Ascending aorta (tissue), 2 donors: Measurements from ENCODE around the gene FAM131B. TPM values are rescaled to one million over a fixed set of nuclear protein-coding genes. Genes with fewer than 3 reads are reported as not detected.

Source experiments
- DNase-seq, 2 donors: peaks; one replicate each; pipeline ENCODE4 v3.0.0-alpha.2; 2019; ENCODE audit warnings: low spot score in 2 of 2
- H3K27ac ChIP-seq, 2 donors: fragments of 200-600 bp; sonication (generic); one replicate each; pipeline ENCODE4 v1.5.1; 2016 to 2017; ENCODE audit warnings: mild to moderate bottlenecking in 1 of 2
- H3K27me3 ChIP-seq: fragments of 200-600 bp; sonication (generic); one replicate; pipeline ENCODE4 v1.5.1; 2017
- H3K36me3 ChIP-seq, 2 donors: fragments of 200-600 bp; sonication (generic); one replicate each; pipeline ENCODE4 v1.5.1; 2016
- H3K4me1 ChIP-seq, 2 donors: fragments of 200-600 bp; sonication (generic); one replicate each; pipeline ENCODE4 v1.5.1; 2016 to 2017; ENCODE audit warnings: mild to moderate bottlenecking in 1 of 2
- H3K4me3 ChIP-seq, 2 donors: fragments of 200-600 bp; sonication (generic); one replicate each; pipeline ENCODE4 v1.5.1; 2016 to 2017; ENCODE audit warnings: mild to moderate bottlenecking in 1 of 2
- H3K9me3 ChIP-seq, 2 donors: fragments of 200-600 bp; sonication (generic); one replicate each; pipeline ENCODE4 v1.5.1; 2016
- CTCF ChIP-seq, 3 experiments: fragments of 200-600 bp in 2 of 3; fragments of 450-650 bp in 1 of 3; sonication (generic) in 2 of 3; IDR thresholded peaks; one replicate each; pipeline ENCODE4 v1.5.1; 2016 to 2019; ENCODE audit warnings: antibody characterized with exemption in 3 of 3, mild to moderate bottlenecking in 1 of 3, moderate library complexity in 1 of 3
- intact Hi-C: fragments of 100-400 bp; cut with DNase I; formaldehyde crosslinking; loops from one replicate; pipeline ENCODE4 v1.15.1; 2023
- total RNA-seq: library from RNA; depleted of rRNA; stranded (reverse); fragments of >200 nt; gene quantifications from one replicate; pipeline ENCODE4 v1.1.0, GENCODE V29; 2016

FAM131B gene
- total RNA-seq, 1 donor from 2014 or later, result 0.53 TPM

GRCh38 chr7:143396625-143397556 is 34.4 kb upstream of the FAM131B start:
- no peak overlapping the region for H3K4me3 ChIP-seq
- H3K36me3 ChIP-seq, result peaks cover 0 to 7% of the 10 kb centered on the region in 2 donors
- DNase-seq, result no peak
- TF ChIP-seq CTCF (IDR thresholded peaks at IDR 0.05), result no peak
- intact Hi-C loops, result loop anchor here (10.0 kb wide), 1 partner anchor 1438 kb away; the partner anchor contains the start of gene TPK1
- no peaks in the 10 kb centered on the region for H3K27me3 ChIP-seq
- no peaks in the 10 kb centered on the region for H3K9me3 ChIP-seq
- peaks cover 15 to 29% of the 10 kb centered on the region in 2 donors for H3K4me1 ChIP-seq
- H3K27ac ChIP-seq, result no peak overlapping the region

GRCh38 chr7:143396182-143396581 is 33.7 kb upstream of the FAM131B start:
- no peaks in the 10 kb centered on the region for H3K9me3 ChIP-seq
- intact Hi-C loops, result loop anchor here (10.0 kb wide), 1 partner anchor 1439 kb away; the partner anchor contains the start of gene TPK1
- H3K36me3 ChIP-seq, result peaks cover under 1 to 7% of the 10 kb centered on the region in 2 donors
- no peak overlapping the region for H3K4me3 ChIP-seq
- no peak for TF ChIP-seq CTCF (IDR thresholded peaks at IDR 0.05)
- no peaks in the 10 kb centered on the region for H3K27me3 ChIP-seq
- peaks cover 16 to 35% of the 10 kb centered on the region in 2 donors for H3K4me1 ChIP-seq
- H3K27ac ChIP-seq, result no peak overlapping the region
- no peak for DNase-seq

GRCh38 chr7:143395187-143396149 is 33.0 kb upstream of the FAM131B start:
- Histone ChIP-seq H3K4me3 (no peak overlapping the region), H3K9me3 (no peaks in the 10 kb centered on the region), H3K36me3 (peaks cover 7 to 14% of the 10 kb centered on the region in 2 donors), H3K27me3 (no peaks in the 10 kb centered on the region), H3K4me1 (peaks cover 22 to 42% of the 10 kb centered on the region in 2 donors), H3K27ac (peak overlapping the region in 1 of 2 donors; percentile 2)
- no peak for DNase-seq
- TF ChIP-seq CTCF (IDR thresholded peaks at IDR 0.05), result no peak
- intact Hi-C loops, result loop anchor here (10.0 kb wide), 1 partner anchor 1439 kb away; the partner anchor contains the start of gene TPK1

- peaks cover 22 to 47% of the 10 kb centered on the region in 2 donors for H3K4me1 ChIP-seq
- intact Hi-C loops, result loop anchor here (10.0 kb wide), 1 partner anchor 1440 kb away; the partner anchor contains the start of gene TPK1
- no peak for DNase-seq
- no peak for TF ChIP-seq CTCF (IDR thresholded peaks at IDR 0.05)
- no peaks in the 10 kb centered on the region for H3K9me3 ChIP-seq
- no peak overlapping the region for H3K4me3 ChIP-seq
- H3K27ac ChIP-seq, result no peak overlapping the region
- H3K36me3 ChIP-seq, result peaks cover 14 to 21% of the 10 kb centered on the region in 2 donors
- no peaks in the 10 kb centered on the region for H3K27me3 ChIP-seq
These were observed 32.3 kb upstream of the FAM131B start for GRCh38 chr7:143394777-143395176.

GRCh38 chr7:143394068-143394467 is 31.6 kb upstream of the FAM131B start:
- Histone ChIP-seq H3K4me3 (no peak overlapping the region), H3K9me3 (no peaks in the 10 kb centered on the region), H3K27me3 (no peaks in the 10 kb centered on the region), H3K4me1 (peaks cover 22 to 52% of the 10 kb centered on the region in 2 donors), H3K36me3 (peaks cover 21 to 28% of the 10 kb centered on the region in 2 donors), H3K27ac (no peak overlapping the region)
- intact Hi-C loops, result loop anchor here (10.0 kb wide), 1 partner anchor 1441 kb away; the partner anchor contains the start of gene TPK1
- no peak for DNase-seq
- TF ChIP-seq CTCF (IDR thresholded peaks at IDR 0.05), result no peak
